Tracheal epithelial cell (primary cell): ENCODE data around the gene CYP2S1. TPM values are rescaled to one million over a fixed set of nuclear protein-coding genes. Genes with fewer than 3 reads are reported as not detected.

Source experiments
- total RNA-seq: library from RNA; depleted of rRNA; stranded (reverse); fragments of >200 nt; gene quantifications from 2 replicates; pipeline ENCODE4 v1.2.1, GENCODE V29; 2014

CYP2S1 gene
- total RNA-seq, result 29.6 and 31.8 TPM in 2 replicates

GRCh38 chr19:41192574-41193429 lies at the start of gene CYP2S1:
TSS of gene CYP2S1 (plus strand) at chr19:41193219. CDS start at chr19:41193265, 46 bp downstream.

GRCh38 chr19:41218615-41219507 lies 25.8 kb downstream of the CYP2S1 start, which contains the start of gene AXL:
TSS of gene AXL (plus strand) at chr19:41219223. CDS start at chr19:41219393, 170 bp downstream.

Other genes starting within 250 kb of the CYP2S1 start
- gene CYP2B6, start 201.9 kb upstream of the CYP2S1 start, total RNA-seq, result under 0.01 TPM in 1 of 2 replicates, not detected in the other
- not detected in 2 replicates for gene CYP2A13, start 104.8 kb upstream of the CYP2S1 start, total RNA-seq
- gene CYP2F1, start 78.8 kb upstream of the CYP2S1 start, total RNA-seq, result not detected in 2 replicates
- 32.0 and 83.6 TPM in 2 replicates for gene AXL, start 26.0 kb downstream of the CYP2S1 start, total RNA-seq
- gene HNRNPUL1, start 71.2 kb downstream of the CYP2S1 start, total RNA-seq, result 48.0 and 68.2 TPM in 2 replicates
- 7.5 and 12.0 TPM in 2 replicates for gene CCDC97, start 117.0 kb downstream of the CYP2S1 start, total RNA-seq
- gene TGFB1, start 160.7 kb downstream of the CYP2S1 start, total RNA-seq, result 10.2 and 10.6 TPM in 2 replicates
- 0.85 and 1.9 TPM in 2 replicates for gene B9D2, start 170.9 kb downstream of the CYP2S1 start, total RNA-seq
- gene TMEM91, start 183.3 kb downstream of the CYP2S1 start, total RNA-seq, result 6.0 and 8.4 TPM in 2 replicates
- gene EXOSC5, start 204.1 kb downstream of the CYP2S1 start, total RNA-seq, result 36.1 and 43.3 TPM in 2 replicates
- 56.6 and 61.6 TPM in 2 replicates for gene BCKDHA, start 204.6 kb downstream of the CYP2S1 start, total RNA-seq
- gene B3GNT8, start 234.2 kb downstream of the CYP2S1 start, total RNA-seq, result 1.7 and 3.6 TPM in 2 replicates
- 33.5 and 42.4 TPM in 2 replicates for gene DMAC2, start 246.7 kb downstream of the CYP2S1 start, total RNA-seq
- gene ERICH4, start 249.9 kb downstream of the CYP2S1 start, total RNA-seq, result not detected in 2 replicates